SU-DHL-6 (cell line): ENCODE measurements around the gene DGKG.

ENCODE experiments used
- H2AFZ ChIP-seq: fragments of 200-600 bp; sonication (generic); 2 replicates; pipeline ENCODE4 v1.6.1; 2014; ENCODE audit warnings: low read depth, mild to moderate bottlenecking, moderate library complexity, mixed read lengths, antibody characterized with exemption, low read length; ENCODE audit not compliant: severe bottlenecking
- H3F3A ChIP-seq: fragments of 200-600 bp; shearing (Covaris generic); 2 replicates; pipeline ENCODE4 v1.6.0; 2016; ENCODE audit warnings: antibody characterized with exemption, mild to moderate bottlenecking; ENCODE audit not compliant: insufficient read depth
- H3K27ac ChIP-seq: fragments of 200-600 bp; sonication (generic); 2 replicates; pipeline ENCODE4 v1.5.1; 2016; ENCODE audit warnings: low read depth, mild to moderate bottlenecking, low read length, moderate library complexity, mixed read lengths
- H3K27me3 ChIP-seq: fragments of 200-600 bp; sonication (generic), shearing (Covaris generic); 2 replicates; pipeline ENCODE4 v1.6.0; 2014; ENCODE audit warnings: mild to moderate bottlenecking, low read length
- H3K36me3 ChIP-seq: fragments of 200-600 bp; sonication (generic); 2 replicates; pipeline ENCODE4 v1.6.1; 2014; ENCODE audit warnings: mild to moderate bottlenecking, low read length, mixed read lengths
- H3K4me2 ChIP-seq: fragments of 300-600, 200-600 bp; shearing (Covaris generic), sonication (generic); 2 replicates; pipeline ENCODE4 v1.6.0; 2014; ENCODE audit warnings: low read length, low read depth, mild to moderate bottlenecking; ENCODE audit not compliant: poor library complexity, severe bottlenecking
- H3K4me3 ChIP-seq: fragments of 200-600 bp; sonication (generic); 2 replicates; pipeline ENCODE4 v1.5.1; 2014; ENCODE audit warnings: antibody characterized with exemption, low read length, mild to moderate bottlenecking, mixed read lengths; ENCODE audit not compliant: insufficient read depth, poor library complexity, severe bottlenecking
- H3K79me2 ChIP-seq: fragments of 200-600 bp; sonication (generic); 2 replicates; pipeline ENCODE4 v1.6.1; 2014; ENCODE audit warnings: mild to moderate bottlenecking, low read length, moderate library complexity; ENCODE audit not compliant: insufficient read depth
- H3K9ac ChIP-seq: fragments of 200-600 bp; sonication (generic); 2 replicates; pipeline ENCODE4 v1.7.0; 2014; ENCODE audit warnings: mild to moderate bottlenecking, low read length
- H3K9me2 ChIP-seq: fragments of 200-600 bp; sonication (generic); replicated peaks from 2 replicates; pipeline ENCODE4 v1.6.1; 2014; ENCODE audit warnings: low read length; ENCODE audit not compliant: insufficient read depth
- H3K9me3 ChIP-seq: fragments of 200-600 bp; sonication (generic); 2 replicates; pipeline ENCODE4 v1.6.1; 2014; ENCODE audit warnings: low read length, mixed read lengths; ENCODE audit not compliant: insufficient read depth
- H4K20me1 ChIP-seq: fragments of 200-600 bp; sonication (generic); 2 replicates; pipeline ENCODE4 v1.6.1; 2014; ENCODE audit warnings: low read depth, mild to moderate bottlenecking, antibody characterized with exemption, low read length, moderate library complexity, mixed read lengths
- EZH2phosphoT487 ChIP-seq: fragments of 200-600 bp; sonication (generic), shearing (Covaris generic); conservative IDR thresholded peaks from 2 replicates; pipeline ENCODE4 v1.6.1; 2018; ENCODE audit warnings: mild to moderate bottlenecking, antibody characterized with exemption, low read length, moderate library complexity, mixed read lengths
- TF ChIP-seq, protein P1 (sequence below): fragments of 200-600 bp; sonication (generic); IDR thresholded peaks from one replicate; pipeline ENCODE4 v1.5.1; 2017; ENCODE audit warnings: antibody characterized with exemption, mild to moderate bottlenecking, low read length, moderate library complexity; ENCODE audit not compliant: insufficient read depth, poor library complexity, severe bottlenecking

DGKG gene

DNA sequence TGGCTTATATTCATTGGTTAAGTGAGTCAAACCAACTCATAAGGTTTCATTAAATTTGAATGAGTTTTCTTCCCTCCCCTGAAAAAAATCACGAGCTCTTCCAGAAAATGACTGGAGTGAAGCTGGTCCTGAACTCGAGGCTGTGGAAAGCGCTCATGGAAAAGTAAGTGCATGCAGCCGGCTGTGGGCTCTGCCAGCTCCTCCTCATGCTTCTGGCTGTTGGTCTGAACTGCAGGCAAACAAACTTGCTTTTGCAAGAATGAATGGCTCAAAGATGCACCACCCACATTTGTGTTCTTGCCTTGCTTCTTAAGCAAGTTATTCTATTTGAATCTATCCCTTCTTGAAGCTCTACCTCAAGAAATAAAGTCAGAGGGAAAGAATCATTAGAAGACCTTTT, 259.3 kb downstream of the DGKG start:
- no peak overlapping the region for H3K4me2 ChIP-seq
- no peak overlapping the region for H3K9ac ChIP-seq
- no peak overlapping the region for H3K27ac ChIP-seq
- H4K20me1 ChIP-seq, result no peaks in the 10 kb centered on the region
- no peaks in the 10 kb centered on the region for H3K79me2 ChIP-seq
- H2AFZ ChIP-seq, result no peak overlapping the region
- H3K9me2 ChIP-seq, result no peaks in the 10 kb centered on the region
- no peaks in the 10 kb centered on the region for H3K36me3 ChIP-seq
- H3F3A ChIP-seq, result no peaks in the 10 kb centered on the region
- no peak overlapping the region for H3K4me3 ChIP-seq
- no peak for TF ChIP-seq EZH2phosphoT487
- TF ChIP-seq, protein P1, sequence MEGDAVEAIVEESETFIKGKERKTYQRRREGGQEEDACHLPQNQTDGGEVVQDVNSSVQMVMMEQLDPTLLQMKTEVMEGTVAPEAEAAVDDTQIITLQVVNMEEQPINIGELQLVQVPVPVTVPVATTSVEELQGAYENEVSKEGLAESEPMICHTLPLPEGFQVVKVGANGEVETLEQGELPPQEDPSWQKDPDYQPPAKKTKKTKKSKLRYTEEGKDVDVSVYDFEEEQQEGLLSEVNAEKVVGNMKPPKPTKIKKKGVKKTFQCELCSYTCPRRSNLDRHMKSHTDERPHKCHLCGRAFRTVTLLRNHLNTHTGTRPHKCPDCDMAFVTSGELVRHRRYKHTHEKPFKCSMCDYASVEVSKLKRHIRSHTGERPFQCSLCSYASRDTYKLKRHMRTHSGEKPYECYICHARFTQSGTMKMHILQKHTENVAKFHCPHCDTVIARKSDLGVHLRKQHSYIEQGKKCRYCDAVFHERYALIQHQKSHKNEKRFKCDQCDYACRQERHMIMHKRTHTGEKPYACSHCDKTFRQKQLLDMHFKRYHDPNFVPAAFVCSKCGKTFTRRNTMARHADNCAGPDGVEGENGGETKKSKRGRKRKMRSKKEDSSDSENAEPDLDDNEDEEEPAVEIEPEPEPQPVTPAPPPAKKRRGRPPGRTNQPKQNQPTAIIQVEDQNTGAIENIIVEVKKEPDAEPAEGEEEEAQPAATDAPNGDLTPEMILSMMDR, result no peak
- no peaks in the 10 kb centered on the region for H3K9me3 ChIP-seq
- H3K27me3 ChIP-seq, result 0 out of 2 replicates have a peak, but pooled peaks cover 4% of the 10 kb centered on the region

DNA sequence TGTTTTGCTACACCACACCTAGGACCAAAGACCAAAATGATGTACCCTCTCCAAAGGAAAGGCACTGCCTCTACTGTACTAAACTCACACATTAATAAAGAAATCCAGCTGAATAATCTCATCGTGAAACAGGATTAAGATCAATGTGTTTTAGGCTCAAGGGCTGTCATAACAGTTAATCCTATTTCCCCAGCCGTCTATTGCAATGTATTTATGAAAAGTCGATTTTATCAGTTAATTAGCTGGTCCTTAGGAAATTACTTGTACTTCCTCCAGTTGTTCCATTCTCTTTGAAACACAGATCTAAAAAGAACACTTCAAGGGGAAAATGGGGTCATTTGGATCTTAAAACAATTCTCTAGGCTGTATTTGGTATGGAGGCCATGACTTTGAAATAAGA, 261.6 kb downstream of the DGKG start:
- Histone ChIP-seq H3K27me3 (0 out of 2 replicates have a peak, but pooled peaks cover 4% of the 10 kb centered on the region), H4K20me1 (no peaks in the 10 kb centered on the region), H3K9me3 (no peaks in the 10 kb centered on the region), H3K4me2 (no peak overlapping the region), H3K79me2 (no peaks in the 10 kb centered on the region), H3F3A (no peaks in the 10 kb centered on the region), H3K27ac (no peak overlapping the region), H2AFZ (no peak overlapping the region), H3K36me3 (no peaks in the 10 kb centered on the region), H3K4me3 (no peak overlapping the region), H3K9ac (no peak overlapping the region), H3K9me2 (no peaks in the 10 kb centered on the region)
- TF ChIP-seq, protein P1, result no peak
- no peak for TF ChIP-seq EZH2phosphoT487

DNA sequence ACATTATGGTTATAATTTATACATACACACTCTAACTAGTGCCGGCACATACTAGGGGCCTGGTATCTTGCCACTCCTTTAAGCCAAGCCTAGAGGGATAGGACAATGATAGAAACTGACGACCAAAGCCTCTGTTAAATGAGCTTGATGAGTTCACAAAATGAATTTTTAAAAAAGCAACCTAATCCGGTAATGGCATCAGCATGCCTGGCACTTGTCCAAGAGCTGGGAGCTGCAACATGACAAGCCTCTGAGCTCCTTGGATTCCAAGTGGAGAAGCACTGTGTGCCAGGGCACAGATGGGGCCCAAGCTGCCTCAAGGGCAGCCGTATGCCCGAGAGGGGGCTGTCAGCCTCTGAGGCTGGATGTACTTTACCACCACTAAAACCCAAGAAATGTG, 262.9 kb downstream of the DGKG start:
- Histone ChIP-seq H3K27me3 (0 out of 2 replicates have a peak, but pooled peaks cover 4% of the 10 kb centered on the region), H3K79me2 (no peaks in the 10 kb centered on the region)

More for the DNA sequence above, 262.9 kb downstream of the DGKG start:
- Histone ChIP-seq H3K9me2 (no peaks in the 10 kb centered on the region), H3F3A (no peaks in the 10 kb centered on the region), H3K27ac (no peak overlapping the region), H2AFZ (no peak overlapping the region), H3K4me2 (no peak overlapping the region), H3K9me3 (no peaks in the 10 kb centered on the region), H3K36me3 (no peaks in the 10 kb centered on the region), H3K4me3 (no peak overlapping the region), H4K20me1 (no peaks in the 10 kb centered on the region), H3K9ac (no peak overlapping the region)
- no peak for TF ChIP-seq EZH2phosphoT487
- TF ChIP-seq, protein P1, result no peak
